ENCODE results near the gene PLEKHD1.

Gene PLEKHD1

GRCh38 chr14:69451941-69452340 lies 32.6 kb upstream of the PLEKHD1 start (continued):
- TF ChIP-seq POU6F1 (CRISPR knock-in tag; IDR thresholded peaks at IDR 0.05; ENCODE audit: borderline replicate concordance, low read depth): no peak
- no peak for TF ChIP-seq PATZ1 (CRISPR knock-in tag; IDR thresholded peaks at IDR 0.05; ENCODE audit: borderline replicate concordance)

GRCh38 chr14:69458350-69458749 lies 26.2 kb upstream of the PLEKHD1 start:
- no peak for TF ChIP-seq ISL1 (CRISPR knock-in tag; IDR thresholded peaks at IDR 0.05)
- TF ChIP-seq GLIS3 (CRISPR knock-in tag; IDR thresholded peaks at IDR 0.05): no peak
- no peak for ATAC-seq

- no peak for ATAC-seq
- TF ChIP-seq SNAI2 (CRISPR knock-in tag; IDR thresholded peaks at IDR 0.05): no peak
- no peak for TF ChIP-seq ESRRG (CRISPR knock-in tag; IDR thresholded peaks at IDR 0.05)
- TF ChIP-seq PATZ1 (CRISPR knock-in tag; IDR thresholded peaks at IDR 0.05; ENCODE audit: borderline replicate concordance): no peak
Measured at GRCh38 chr14:69459122-69459521, 25.4 kb upstream of the PLEKHD1 start.

- peak; percentile 76 for ATAC-seq
- TF ChIP-seq OSR1 (CRISPR knock-in tag; IDR thresholded peaks at IDR 0.05): no peak
- TF ChIP-seq GLIS3 (CRISPR knock-in tag; IDR thresholded peaks at IDR 0.05): no peak
- no peak for TF ChIP-seq PPARA (CRISPR knock-in tag; IDR thresholded peaks at IDR 0.05; ENCODE audit: borderline replicate concordance)
- TF ChIP-seq ZNF565 (CRISPR knock-in tag; conservative IDR thresholded peaks at IDR 0.05; ENCODE audit: low read depth): no peak
- TF ChIP-seq ARNTL (CRISPR knock-in tag; IDR thresholded peaks at IDR 0.05; ENCODE audit: borderline replicate concordance, low read depth): no peak
- no peak for TF ChIP-seq ZFP30 (CRISPR knock-in tag; IDR thresholded peaks at IDR 0.05)
- no peak for TF ChIP-seq ESRRG (CRISPR knock-in tag; IDR thresholded peaks at IDR 0.05)
- TF ChIP-seq PATZ1 (CRISPR knock-in tag; IDR thresholded peaks at IDR 0.05; ENCODE audit: borderline replicate concordance): no peak
- no peak for TF ChIP-seq ZNF70 (CRISPR knock-in tag; IDR thresholded peaks at IDR 0.05)
- no peak for TF ChIP-seq ZFP3 (CRISPR knock-in tag; IDR thresholded peaks at IDR 0.05)
- TF ChIP-seq CSDC2 (CRISPR knock-in tag; IDR thresholded peaks at IDR 0.05): no peak
- no peak for TF ChIP-seq TCF4 (CRISPR knock-in tag; IDR thresholded peaks at IDR 0.05; ENCODE audit: borderline replicate concordance)
- no peak for TF ChIP-seq BACH2 (CRISPR knock-in tag; IDR thresholded peaks at IDR 0.05; ENCODE audit: borderline replicate concordance)
- no peak for TF ChIP-seq ISL1 (CRISPR knock-in tag; IDR thresholded peaks at IDR 0.05)
- no peak for TF ChIP-seq CREB5 (CRISPR knock-in tag; IDR thresholded peaks at IDR 0.05; ENCODE audit: low read depth)
- TF ChIP-seq TSHZ2 (CRISPR knock-in tag; IDR thresholded peaks at IDR 0.05): no peak
- no peak for TF ChIP-seq POU6F1 (CRISPR knock-in tag; IDR thresholded peaks at IDR 0.05; ENCODE audit: borderline replicate concordance, low read depth)
Measured at GRCh38 chr14:69460093-69460701, 24.3 kb upstream of the PLEKHD1 start.
